GM18870 (cell line): ENCODE data around the gene ERF.
A peak's percentile ranks its signal among the peaks of the same experiment; 100 is the strongest.

Experiments used
- ATAC-seq: cut with Tn5 transposase; IDR thresholded peaks from one replicate; pipeline ENCODE4 v1.9.1; 2021; ENCODE audit warnings: moderate library complexity; ENCODE audit not compliant: unreplicated experiment

Gene ERF

DNA sequence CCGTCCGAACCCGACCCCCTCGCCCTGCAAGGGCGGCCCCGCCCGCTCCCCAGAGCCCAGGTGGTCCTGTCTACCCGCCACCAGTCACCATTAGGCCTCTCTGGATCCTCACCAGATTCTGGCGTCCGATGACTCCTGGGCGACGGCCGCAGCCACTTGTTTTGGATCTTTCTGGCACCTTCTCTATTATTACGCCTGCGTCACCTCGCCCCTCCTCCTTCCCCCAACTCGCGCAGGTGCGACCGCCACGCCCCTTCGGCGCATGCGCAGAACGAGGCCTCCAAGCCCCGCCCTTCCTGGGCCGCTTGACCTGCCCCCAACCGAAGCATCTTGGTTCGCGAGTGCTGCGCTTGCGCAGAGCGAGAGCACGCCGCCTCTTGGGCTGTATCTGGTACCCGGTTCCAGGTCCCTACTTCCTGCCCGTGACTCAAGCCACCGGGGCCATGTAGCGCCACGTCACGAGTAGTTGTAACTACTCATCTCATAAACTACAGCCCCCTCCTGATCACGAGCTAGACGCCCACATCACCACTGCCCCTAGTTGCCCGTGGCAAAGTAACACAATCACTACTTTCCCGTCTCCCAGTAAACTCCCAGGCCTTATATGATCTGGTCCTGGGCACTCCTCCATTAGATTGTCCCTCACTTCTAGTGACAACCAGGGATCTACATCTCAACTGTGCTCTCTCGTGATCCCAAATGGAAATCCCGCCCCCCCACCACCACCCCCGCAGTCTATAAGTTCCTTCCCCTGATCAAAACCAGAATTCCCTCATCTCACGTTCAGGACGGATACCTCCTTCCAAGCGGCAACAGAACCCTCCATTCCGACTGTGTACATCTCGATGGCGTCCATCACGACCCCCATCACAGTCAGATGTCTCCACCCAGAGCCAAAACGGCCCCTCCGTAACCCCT is 37.1 kb downstream of the ERF start, which contains the start of gene DEDD2:
DEDD2 (minus strand) TSS at position 158 of the 918 bp plus-strand sequence. CDS start 670 bp downstream, outside the sequence.
- peak; percentile 72 for ATAC-seq

DNA sequence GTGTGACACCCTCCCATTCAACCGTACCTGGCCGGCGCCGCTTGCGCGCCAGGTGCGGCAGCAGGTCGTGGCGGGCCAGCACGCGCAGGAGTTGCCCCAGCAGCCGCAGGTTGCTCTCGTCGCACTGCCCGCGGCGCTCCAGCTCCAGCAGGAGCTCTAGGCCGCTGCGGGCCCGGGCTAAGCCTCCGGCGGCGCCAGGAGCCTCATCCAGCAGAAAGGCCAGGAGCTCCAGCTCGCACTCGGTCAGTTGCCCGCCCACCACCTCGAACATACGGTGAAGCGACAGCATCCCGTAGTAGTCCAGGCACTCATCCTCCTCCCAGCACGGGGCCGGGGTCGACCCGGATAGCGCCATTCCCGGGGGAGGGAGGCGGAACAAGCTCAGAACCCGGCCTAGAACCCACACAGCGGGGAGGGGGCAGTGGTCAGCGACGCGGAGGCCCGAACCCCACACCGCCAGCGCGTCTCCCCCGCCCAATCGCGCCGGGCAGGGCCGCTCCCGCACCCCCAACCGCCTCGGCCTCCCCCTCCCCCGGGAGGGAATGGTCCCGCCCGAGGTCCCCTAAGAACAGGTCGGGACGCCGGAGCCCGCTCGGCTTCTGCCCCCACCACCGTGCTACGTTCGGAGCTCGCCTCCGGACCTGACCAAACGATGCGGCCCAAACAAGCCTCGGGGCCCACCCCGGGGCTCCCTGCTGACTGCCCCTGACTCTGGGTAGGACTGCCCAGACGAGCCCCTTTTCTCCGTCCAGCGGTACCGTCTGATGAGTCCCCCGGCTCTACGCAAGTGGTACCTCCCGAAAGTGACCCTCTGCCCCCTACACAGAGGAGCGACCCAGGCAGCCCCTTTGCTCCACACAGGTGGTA is 38.0 kb downstream of the ERF start:
- ATAC-seq = no peak

DNA sequence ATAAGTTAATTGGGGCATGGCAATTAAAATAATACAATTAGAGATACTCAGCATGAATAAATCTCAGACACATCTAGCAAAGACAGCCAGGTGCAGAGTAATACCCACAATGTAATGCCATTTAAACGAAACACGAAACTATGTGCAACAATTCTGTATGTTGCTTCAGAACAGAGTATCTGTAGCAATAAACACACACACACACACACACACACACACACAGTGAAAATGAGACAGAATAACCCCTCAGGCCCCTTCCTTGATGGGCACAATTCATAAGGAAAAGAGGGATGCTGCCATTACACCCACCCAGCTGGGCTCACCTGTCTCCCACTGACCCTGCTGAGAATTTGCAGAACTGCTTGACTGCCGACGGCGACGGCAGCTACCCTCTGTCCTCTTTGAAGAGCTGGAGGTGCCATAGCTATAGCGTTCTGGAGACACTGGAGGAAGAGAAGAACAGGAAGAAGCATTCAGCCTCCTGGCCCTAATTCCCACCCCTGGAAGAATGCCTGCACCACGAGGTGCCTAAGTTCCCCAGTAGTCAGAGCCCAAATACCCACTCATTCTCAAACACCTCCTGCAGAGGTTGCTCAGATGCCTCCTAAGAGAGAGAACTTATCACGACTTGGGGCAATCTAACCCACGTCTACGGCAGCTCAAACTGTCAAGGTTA is 40.0 kb downstream of the ERF start:
- no peak for ATAC-seq

DNA sequence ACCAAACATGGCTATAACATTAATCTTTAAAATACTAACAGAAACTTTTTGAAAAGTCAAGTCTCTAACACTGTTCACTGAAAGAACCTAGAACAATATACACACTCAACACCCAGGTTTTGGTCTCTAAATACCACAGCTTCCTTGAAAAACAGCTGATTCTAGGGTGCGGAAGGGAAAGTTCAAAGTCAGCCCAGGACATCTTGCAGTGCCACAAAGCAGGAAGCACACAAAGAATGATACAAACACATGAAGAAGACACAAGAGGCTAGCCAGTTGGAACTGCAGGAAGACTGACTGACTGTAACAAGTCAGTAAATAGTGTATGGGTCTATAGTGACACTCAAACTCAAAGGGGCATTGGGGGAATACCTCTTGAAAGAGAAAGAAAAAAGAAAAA is 42.0 kb downstream of the ERF start:
- no peak for ATAC-seq

DNA sequence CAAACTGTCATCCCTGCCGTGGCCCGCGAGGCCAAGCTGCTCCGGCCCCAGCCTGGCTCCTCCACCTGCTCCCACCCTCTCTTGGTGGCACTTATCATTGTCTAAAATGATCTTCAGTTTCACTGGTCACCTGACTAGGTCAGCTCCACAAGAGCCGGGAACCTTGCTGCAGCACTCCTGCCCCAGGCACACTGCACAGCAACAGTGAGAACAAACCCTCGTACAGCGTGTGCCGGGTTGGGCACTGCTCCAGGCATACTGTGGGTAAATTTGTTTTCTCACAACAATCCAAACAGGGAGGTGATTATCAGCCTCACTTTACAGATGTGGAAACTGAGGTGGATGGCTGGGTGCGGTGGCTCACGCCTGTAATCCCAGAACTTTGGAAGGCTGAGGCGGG is 46.3 kb downstream of the ERF start:
- ATAC-seq = no peak

DNA sequence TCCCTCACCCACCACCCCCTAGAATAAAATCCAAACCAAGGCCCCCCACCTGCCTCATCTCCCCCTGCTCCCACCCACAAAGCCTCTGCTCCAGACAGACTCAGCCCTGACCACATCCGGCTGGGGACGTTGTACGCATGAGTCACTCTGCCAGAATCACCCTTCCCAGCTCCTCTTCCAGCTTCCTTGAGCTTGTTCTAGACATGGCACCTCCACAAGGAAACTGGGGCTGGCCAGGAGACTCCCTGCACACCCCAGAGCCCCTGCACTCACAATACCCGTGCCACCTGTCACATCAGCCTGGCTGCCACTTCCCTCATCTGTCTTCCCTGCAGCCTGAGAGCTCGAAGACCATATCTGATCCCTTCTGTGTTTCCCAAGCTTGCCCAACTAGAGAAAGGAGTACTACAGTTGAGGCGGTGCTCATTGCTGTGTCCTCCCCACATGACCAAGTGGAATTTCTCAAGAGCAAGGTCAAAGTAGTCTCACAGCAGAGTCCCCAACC is 47.1 kb downstream of the ERF start:
- no peak for ATAC-seq

DNA sequence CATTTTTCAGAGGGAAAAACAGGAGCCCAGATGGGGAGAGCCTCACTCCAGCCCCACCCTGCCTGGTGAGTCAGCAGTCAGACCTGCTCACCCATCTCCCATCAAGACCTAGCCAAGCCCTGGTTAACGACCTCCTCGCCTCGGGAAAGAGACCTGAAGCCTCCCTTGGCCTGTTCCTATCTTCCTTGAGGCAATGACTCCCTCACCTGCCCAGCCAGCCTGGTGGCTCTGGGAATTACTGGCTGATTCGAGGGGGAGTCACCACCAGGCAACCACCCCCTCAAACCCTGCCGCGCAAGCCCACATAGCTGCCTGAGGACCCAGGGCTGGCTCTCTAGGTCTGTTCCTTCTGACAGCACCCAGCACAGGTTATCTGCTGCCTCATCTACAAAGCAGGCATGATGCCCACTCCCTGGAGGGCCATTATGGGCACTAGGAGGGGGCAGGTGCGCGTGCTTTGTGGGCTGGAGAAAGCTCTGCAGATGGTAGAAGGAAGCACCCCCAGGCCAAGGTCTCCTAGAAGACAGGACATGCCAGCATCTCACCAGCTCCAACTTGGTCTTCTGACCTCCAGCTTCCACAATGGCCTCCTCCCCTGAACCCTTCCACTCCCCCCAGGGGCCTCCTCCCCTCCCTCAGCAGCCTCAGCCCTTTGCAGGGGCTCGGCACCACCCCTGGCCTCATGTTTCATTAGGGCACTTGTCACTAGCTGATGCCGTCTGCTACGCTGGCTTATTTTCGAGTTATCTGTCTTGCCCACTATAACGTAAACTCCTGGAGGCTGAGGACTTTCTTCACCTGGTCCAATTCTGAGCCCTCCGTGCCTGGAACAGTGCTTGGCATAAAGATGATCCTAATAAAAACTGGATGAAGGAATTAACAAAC is 47.8 kb downstream of the ERF start:
- no peak for ATAC-seq

DNA sequence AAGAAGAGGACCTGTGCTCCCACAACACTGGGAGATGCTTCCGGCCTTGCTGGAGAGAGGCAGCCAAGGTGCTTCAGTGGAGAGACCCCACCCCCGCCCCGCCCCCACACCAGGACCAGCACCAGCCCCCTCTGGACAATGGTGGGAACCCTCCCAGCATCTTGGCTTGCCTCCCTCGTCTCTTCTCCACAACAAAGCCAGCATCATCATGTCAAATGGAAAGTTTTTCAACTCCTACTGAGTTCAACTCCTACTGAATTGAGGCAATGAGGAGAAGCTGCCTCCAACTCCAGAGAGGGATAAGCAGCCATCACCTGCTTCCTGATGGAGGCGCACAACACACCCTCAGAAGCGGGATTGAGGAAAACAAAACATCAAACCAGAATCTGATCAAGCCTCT is 50.3 kb downstream of the ERF start:
- no peak for ATAC-seq

DNA sequence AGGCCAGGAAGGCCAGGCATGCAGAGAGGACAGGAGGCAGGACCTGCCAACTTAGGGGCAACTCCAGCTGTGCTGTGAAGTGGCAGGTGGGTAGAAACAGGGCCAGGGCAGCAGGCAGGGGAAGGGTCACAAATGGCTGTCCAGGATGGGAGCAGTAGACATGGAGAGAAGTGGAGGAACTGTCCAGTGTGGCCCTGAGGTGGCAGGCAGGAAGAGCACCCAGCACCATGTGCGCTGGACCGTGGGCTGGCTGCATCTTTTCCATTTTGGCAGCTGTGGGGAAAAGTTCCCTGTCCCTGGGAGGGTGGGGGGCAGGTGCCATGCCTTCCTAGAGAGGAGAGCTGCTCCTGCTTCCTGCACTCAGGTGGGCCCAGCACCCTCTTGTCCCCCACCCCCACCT is 51.2 kb downstream of the ERF start:
- ATAC-seq = no peak

DNA sequence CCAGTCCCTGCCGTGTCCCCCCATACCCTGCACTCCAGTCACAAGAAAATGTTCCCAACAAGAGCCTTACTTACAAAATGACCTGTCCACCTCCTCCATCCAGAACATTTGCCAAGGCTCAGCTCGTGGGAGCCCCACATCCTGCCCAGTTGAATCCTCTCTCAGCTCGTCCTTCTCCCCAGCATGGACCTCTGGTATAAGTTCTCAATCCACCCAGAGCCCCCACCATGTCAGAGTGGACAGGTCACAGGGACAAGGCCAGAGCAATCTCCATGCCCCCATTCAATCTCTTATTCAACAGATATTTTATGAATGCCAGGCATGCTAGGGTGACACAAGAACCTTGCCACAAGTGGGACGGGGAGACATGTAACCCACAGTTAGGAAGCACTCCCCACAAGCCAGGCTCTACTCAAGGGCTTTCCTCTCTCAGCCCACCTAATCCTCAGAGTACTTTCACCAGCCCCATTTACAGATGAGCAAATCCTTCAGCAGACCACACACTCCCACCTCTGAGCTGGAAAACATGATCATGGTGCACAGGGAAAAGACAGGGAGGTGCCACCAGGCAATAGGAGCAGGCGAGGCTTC is 52.5 kb downstream of the ERF start:
- ATAC-seq = no peak

DNA sequence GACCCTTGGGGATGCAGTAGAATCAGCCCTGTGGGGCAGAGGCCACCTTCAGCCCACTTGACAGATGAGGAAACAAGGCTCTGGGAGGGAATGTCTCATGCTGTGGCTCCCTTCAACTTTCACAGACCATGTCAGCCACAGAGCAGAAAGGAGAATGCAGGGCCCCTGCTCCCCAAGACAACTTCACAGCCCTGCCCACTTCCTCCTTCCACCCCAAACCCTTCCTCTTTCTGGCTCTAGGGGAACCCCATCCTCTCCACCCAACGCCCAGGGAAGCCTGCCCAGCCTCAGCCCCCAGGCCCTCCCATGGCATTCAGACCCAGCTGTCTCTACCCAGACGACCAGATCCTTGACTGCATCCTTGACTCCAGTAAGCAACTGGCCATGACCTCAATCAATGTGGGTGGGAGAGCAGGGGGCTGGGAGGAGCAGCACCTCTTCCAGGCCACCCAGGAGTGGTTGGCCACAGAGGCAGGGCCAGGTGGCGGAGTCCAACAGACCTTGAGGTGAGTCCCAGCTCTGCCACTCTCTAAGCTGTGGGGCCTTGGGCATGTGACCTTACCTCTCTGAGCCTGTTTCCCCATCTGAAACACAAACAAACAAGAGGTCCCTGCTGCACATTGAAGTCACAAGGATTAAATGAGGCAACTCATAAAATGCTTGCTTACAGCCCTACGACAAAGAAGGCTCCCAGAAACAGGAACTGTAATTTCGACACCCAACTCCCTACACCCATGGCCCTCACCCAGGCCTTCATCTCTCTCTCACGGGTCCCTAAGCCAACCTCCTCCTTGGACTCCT is 53.2 kb downstream of the ERF start:
- ATAC-seq = no peak

DNA sequence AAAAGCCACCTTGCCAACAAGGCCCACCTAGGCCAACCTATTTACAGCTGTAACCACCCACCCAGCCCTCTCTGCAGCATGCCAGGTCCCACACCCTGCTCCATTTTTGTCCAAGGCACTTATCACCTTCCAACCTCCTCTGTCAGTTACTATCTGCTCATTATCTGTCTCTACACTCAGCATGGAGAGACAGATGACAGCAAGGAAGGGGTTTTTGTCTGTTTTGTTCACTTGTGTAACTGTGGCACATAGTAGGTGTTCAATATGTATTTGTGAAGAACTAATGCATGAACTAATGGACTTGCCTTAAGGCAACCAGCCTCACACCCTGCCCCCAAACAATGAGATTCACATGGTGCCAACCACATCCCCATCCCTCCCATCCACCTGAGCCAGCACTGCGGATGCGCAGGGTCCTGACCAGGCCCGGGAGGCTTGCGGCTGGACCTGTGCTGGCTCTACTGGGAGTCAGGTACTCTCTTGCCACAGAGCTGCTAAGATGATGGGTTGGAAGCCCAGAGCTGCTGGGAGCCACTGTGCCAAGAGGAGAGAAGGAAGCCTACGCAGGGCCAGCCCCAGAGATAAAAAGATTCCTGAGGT is 54.7 kb downstream of the ERF start:
- ATAC-seq = no peak

DNA sequence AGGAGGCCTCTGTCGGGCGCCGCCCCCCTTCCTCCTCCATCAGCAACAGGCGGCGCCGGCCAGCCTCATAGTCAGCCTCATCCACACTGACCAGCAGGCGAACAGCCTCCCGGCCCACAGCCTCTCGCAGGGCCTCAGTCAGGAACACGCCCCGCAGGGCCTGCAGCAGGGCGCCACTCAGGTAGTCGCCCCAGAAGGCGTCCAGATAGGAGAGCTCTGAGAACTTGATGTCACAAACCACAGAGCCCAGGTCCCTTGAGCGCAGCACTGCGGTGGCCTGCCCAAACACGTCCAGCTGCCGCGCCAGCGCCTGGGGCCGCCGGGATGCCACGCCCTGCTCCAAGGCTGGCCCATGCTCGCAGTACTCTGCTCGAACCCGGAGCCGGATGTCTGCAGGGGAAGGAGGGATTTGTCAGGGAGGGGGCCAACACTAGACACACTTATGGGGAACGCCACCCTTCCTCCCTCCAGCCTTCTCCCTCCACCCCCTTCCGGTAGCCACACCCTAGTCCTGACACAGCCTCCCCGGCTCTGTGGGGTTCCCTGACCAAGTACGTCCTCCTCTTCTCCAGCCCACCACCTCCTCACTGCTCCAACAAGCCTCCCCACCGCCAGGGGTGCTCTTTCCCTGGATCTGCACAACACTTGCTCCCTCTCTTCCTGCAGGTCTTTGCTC is 55.4 kb downstream of the ERF start:
- no peak for ATAC-seq

DNA sequence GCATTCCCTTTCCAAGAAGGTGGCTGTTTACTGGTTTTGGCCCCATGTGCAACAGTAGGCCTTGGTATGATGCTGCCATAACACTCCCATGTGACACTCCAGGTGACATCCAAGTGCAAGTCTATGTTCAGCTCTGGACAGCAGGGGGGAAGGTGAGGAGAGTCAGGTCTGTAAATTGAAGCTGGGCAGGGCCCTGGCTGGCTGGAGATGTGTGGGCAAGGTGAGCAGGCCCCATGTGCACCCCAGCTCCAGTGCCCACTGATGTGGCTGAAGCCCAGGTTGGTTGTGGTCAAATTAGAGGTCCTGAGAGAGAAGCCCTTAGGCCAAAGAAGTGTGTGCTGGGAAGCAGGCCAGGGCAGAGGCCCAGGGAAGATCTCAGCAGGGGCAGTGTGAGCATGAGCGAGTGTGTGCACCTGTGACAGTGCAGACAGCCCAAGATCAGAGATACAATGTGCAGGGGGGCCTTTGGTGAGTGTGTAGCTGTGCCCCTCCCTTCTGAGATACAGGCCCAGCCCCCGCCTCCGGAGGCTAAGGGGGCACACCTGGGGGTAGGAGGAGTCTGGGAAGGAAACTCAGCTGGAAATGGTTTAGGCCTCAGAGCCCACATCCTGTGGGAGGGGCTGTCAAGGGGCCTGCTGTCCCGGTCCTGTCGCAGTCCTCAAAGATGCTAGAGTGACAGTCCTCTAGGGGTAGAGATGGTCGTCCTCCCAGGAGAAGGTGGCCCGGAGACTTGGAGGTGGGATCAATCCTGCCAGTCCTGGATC is 56.1 kb downstream of the ERF start:
- no peak for ATAC-seq
